ENCODE results near the gene KLF15.
A peak's percentile ranks its signal among the peaks of the same experiment; 100 is the strongest.

Gene KLF15

GRCh38 chr3:126304291-126304690, 52.9 kb downstream of the KLF15 start:
- DNase-seq = no peak

- no peak for DNase-seq
Observed at GRCh38 chr3:126303272-126303671, 53.9 kb downstream of the KLF15 start.

- no peak for DNase-seq
Observed at GRCh38 chr3:126300761-126301481, 56.3 kb downstream of the KLF15 start.

- DNase-seq = no peak
Observed at GRCh38 chr3:126300001-126300760, 57.0 kb downstream of the KLF15 start.

GRCh38 chr3:126295407-126295939, 61.7 kb downstream of the KLF15 start:
- no peak for DNase-seq

- DNase-seq = no peak
Observed at GRCh38 chr3:126294211-126294808, 62.9 kb downstream of the KLF15 start.

GRCh38 chr3:126293370-126294082, 63.7 kb downstream of the KLF15 start:
- peak; percentile 20 for DNase-seq
